GM18499 (cell line): ENCODE measurements around the gene SPRTN.

ENCODE experiments used
- ATAC-seq: cut with Tn5 transposase; IDR thresholded peaks from one replicate; pipeline ENCODE4 v1.9.1; 2021; ENCODE audit warnings: moderate number of reproducible peaks; ENCODE audit not compliant: insufficient read depth, unreplicated experiment

The SPRTN gene

DNA sequence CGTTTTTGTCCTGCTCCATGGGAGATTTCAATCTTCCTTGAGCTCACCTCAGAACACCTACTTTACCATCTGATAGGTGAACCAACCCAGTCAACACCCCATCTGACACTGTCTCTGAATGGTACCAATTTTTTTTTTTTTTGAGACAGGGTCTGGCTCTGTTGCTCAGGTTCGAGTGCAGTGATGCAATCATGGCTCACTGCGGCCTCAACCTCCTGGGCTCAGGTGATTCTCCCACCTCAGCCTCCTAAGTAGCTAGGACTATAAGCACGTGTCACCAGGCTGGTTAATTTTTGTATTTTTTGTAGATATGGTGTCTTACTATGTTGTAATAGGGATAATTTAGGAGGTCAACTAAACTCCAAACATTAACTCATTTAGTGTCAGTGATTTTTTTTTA is 36.3 kb downstream of the SPRTN start:
- ATAC-seq = no peak

DNA sequence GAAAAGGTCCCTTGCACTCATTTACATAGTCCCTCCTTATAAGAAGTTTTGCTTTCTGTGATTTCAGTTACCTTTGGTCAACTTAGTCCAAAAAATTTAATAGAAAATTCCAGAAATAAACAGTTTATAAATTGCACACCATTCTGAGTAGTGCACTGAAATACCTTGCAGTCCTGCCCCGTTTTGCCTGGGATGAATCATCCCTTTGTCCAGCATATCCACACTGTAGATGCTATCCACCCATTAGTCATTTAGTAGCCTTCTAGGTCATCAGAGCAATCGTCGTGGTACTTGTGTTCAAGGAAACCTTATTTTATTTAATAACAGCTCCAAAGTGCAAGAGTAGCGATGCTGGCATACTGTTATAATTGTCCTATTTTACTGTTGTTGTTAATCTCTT is 38.0 kb downstream of the SPRTN start:
- no peak for ATAC-seq

DNA sequence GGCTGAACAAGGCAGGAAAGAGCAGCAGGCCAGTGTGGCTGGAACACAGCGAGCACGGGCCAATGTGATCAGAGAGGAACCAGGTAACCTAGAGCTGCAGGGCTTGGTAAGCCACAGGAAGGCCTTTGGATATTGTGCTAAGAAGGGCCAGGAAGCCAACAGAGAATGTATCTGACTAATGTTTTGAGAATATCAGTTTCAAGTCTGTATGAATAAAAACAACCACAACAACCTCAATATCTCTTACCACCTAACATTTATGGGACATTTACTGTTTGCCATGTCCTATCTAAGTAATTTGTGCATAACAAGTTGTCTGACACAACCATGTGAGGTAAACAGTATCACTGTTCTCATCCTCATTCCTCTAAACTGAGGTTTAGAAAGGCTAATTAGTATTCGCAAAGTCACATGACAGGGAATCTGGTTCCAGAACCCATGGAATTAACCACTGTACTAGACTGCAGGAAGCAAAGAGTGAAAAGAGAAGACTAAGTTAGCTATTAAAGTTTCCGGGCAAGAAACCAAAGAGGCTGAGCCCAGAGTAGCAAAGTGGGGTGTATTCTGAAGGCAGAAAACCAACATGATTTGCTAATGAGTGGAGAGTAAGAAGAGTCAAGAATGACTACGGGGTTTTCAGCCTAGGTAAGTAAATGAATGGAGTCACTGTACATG is 38.9 kb downstream of the SPRTN start:
- ATAC-seq = no peak

DNA sequence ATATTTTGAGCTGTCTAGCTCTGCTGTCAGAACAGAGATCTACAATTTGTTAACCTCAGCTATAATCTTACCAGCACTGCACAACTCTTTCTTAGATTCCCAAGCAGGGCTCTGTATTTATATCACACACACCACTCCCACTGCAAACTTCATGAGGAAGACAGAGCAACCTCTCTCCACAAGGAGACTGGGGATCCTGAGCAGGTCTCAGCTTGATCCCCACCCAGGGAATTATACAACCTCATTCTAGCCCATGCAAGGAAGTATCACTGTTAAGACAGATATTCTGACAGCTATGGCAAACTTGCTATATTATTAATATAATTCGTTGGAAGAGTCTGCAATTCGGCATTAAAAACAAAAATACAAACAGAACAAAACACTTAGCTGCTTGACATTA is 43.6 kb downstream of the SPRTN start:
- no peak for ATAC-seq

DNA sequence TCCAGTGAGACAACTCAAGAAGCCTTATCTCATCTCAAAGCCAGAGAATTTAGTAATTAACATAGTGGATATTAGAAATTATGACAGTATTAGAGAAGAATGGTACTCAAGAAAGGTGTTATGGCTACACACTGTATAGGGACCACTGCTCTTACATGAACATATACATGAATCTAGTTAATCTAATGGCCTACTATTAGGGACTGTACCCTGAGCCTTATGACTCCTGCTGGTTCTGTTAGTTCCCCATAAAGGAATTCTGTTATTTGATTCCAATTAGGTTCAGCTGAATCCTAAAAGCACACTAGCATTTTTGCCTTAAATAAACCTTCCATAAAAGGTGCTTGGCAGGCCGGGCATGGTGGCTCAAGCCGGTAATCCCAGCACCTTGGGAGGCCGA is 44.3 kb downstream of the SPRTN start:
- ATAC-seq = no peak

DNA sequence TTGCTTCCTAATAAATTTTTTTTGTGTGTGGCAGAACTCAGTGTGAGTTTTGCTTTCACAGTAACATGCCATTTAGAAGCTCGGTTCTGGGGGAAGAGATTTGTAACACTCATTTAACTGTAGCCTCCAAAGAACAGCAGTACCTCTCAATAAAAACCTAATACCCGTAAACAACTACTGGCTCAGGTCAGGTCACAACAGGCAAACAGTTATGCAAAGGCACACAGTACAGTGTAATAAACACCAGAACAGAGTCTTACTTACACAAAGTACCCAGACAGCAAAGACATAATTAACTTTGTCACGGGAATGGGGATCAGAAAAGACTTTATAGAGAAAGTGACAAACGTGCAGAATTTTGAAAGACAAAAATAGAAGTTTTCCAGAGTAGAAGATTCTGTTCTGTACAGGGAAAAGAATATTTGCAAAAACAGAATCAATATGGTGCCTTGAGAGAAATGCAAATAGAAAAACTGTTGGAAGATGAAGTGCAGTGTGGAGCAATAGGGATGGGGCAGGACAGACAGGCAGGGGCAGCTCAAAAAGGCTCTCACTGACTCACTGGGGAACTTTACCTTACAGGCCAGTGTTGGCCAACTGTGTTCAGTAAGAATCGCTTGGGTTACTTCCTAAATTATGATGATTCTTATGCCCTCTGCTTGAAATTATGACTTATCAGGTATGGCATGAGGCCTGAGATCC is 45.2 kb downstream of the SPRTN start:
- no peak for ATAC-seq

DNA sequence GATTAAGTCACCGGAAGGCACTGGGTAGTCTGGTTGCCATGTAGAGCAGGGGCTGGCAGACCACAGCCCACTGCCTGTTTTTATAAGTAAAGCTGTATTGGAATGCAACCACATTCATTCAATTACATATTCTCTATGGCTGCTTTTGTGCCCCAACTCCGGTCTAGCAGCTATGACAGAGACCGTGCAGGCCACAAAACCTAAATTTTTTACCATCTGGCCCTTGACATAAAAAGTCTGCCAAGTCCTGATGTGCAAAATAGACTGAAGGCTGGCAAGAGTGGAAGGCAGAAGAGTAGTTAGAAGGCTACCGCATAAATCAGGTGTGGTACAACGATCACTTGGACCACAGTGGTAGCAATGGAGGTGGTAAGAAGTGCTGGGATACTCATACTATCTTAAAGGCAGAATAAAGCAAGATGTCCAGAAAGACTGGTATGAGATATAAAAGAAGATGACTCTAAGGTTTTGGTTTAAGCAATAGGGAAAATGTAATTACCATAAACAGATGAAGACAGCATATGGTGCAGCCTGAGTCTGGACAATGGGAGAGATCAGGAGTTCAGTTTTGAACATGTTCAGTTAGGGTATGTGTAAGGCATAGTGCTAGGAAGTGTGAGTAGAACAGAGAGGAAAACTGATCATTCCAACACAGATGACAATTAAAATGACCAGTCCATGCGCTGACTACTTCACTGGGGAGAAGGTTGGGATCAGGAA is 46.8 kb downstream of the SPRTN start:
- no peak for ATAC-seq

DNA sequence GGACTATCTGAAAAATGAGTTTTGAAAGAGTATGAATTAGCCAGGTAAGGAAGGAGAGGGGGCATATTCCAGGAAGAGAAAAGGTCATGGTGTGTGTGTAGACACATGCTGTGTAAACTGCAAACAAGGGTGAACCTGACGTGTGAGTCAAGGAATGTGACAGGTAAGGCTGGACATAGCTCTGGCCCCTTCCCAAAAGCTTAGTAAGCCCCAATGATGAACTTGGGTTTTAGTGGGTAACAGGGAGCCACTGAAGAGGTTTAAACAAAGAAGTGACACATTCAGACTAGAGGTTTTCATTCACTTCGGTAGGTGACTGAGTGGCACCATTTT is 47.3 kb downstream of the SPRTN start:
- no peak for ATAC-seq

DNA sequence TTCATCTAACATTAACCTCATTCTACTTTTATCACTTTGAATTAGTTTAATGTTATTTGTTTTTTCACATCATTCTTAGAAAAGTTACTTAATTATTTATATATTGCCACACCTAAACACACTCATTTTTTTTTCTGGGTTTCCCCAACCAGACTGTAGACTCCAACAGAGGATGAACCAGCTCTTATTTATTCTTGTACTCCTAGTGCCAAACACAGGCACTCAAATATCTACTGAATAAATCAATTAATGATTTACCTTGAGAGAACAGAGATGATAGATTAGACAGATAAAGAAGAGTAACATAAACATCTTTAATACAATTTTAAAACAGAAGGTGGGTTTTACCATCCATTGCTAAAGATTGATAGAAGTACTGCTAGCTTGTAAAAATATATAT is 48.4 kb downstream of the SPRTN start:
- ATAC-seq = no peak

DNA sequence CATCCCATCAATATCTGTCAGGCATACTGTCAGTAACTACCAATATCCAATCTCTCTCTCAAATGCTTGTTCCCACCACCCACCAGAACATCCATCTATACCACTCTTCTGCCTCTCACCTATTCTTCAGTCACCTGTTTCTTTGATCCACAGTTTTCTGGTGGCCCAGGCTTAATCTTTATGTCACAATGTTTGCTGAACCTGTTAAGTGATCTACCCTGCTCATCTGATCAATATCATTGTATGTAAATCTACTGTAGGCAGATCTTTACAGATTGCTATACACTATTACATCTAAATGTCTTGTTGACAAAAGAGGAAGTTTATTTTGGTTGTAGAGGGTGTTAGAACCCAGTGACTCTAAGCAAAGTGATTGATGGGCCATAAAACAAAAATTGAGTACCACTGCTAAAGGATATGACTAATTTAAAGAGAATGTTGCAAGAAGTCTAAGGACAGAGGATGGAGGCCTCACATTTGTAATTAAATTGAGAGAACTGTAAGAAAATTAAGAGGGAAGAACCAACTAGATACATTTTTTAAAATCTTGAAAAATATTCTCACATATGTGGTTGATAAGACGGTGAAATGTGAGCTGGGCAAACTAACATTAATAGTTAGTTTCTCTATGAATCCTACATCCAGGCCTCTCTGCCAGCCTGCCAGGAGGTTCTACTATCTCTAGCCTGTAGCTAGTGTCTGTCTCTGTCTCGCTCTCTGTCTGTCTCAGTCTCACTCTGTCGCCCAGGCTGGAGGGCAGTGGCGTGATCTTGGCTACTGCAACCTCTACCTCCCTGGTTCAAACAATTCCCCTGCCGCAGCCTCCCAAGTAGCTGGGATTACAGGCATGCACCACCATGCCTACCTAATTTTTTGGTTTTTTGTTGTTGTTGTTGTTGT is 49.9 kb downstream of the SPRTN start:
- ATAC-seq = no peak

DNA sequence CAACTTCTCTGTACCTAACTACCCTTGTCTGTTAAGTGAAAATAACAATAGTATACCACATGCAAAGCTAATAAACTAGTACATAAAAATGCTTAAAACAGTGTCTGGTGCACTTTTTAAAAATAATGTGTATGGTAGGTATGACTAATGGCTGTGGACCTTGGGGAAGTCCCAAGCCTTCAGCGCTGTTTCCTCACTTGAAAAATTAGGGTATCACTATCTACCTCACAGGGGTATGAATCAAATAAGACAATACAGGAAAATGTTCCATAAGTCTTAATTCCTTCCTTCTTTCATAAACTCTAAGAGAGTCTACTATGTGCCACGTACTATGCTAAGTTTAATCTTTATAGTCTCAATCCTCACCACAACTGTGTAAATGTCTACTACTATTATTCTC is 52.0 kb downstream of the SPRTN start:
- ATAC-seq = no peak

DNA sequence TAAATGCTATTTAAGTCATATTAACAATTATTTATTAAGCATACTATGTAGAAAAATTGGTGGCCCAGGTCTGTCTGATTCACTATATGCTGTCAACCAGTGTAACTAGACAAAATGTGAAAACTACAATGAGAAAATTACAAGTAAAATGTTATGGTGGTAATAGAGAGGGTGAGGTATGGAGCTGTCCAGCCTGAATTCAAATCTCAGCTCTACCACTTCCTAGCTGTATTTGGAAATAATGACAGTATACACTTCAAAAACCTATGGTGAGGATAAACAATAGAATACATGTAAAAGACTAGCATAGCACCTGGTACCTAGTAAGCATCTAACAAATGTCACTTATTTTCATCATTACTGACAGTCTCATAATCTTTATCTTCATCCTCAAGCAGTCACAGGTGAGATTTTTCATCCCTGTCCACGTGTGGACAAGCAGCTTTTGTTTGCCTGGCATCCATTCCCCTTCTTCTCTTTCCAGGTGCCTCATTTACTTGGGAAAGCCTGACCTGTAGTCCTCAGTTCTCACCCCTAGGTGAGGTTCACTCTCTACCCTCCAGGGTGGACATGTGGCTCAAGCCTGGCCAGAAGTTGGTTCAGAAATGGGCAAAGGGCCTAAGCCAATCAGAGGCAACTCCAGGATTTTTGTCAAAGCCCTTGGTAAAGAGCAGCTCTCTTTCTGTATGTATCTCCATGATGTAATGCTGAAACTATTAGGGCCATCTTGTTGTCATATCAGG is 54.5 kb downstream of the SPRTN start:
- ATAC-seq = no peak

DNA sequence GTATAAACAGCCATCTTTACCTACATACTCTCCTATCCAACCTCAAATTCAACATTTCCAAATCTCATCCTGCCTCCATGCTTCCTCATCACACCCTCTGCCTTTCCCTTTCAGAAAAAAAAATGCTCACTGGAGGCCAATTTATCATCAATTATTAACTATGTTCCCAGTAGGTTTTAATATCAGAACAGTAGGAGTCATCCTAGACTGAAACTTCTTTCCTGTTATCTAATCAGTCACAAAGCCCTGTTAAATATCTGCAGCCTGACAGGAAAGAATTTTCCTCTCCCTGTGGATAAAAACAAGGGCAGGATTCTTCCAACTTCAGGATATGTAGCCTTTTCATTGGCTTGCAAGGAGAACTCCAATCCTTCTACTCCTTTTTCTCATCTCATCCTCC is 55.6 kb downstream of the SPRTN start:
- ATAC-seq = no peak

DNA sequence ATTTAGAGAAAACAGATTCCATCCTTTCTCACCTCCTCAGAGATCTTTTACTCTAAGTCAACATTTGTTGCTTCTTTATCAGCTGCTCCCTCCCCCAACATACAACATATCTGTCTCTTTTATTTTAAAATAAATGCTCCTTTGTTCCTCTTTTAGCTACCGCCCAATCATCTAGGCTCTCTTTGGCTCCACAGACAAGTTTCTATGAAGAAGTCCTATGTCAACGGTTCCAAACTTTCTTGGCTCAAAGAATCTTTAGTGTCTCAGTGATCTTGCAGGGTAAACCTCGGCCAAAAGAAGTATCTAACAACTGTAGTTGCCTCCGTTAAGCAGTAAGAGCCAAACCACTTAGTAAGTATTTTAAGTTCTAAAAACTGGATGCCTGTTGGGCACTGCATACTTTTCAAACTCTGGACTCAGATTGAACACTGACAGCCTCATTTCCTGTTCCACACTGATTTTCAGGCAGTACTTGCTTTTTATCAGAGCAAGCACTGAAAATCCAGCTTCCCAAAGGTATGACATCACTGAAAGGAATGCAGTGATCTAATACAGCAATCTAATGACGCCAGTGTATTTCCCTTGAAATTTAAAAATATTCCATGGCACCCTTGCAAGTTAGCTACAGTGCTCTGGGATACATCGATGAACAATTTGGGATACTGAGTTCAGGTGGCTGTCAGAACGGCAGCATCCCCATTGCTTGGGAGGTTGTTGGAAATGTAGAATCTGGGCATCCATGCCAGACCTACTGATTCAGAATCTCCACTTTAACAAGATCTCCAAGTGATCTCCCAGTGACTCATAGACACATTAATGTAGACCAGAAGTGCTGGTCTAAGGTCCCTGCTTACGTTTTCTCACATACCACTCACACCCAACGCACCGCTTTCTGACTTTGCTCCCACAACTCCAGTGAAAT is 57.2 kb downstream of the SPRTN start:
- no peak for ATAC-seq

DNA sequence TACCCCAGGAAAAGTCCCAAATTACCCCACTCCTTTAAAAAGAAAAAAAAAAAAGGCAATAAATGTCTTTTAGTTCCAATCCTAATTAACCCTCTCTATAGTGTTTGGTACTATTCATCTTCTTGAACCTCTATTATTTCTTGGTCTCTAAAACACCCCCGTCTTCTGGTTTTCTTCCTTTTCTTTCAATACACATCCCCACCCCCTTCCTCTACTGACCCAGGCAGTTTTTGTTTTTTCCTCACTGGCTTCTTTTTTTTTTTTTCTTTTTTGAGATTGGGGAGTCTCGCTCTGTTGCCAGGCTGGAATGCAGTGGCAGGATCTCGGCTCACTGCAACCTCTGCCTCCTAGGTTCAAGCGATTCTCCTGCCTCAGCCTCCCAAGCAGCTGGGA is 57.9 kb downstream of the SPRTN start:
- no peak for ATAC-seq

DNA sequence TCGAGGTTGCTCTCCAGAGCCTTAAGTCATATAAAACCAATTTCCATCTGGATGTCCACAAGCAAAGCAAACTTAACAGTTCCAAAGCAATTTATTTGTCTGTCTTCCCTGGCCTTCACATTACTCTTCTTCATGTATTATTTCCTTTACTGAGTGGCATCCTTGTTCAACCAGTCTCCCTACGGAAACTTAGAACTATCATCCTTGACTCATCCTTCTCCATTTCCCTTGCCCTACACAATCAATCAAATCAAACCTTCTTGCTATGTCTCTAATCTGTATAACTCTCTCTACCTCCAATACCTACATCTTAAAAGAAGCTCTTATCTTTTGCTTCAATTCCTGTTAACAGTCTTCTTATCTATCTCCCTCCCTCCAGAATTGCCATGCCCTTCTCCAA is 58.5 kb downstream of the SPRTN start:
- ATAC-seq = no peak

DNA sequence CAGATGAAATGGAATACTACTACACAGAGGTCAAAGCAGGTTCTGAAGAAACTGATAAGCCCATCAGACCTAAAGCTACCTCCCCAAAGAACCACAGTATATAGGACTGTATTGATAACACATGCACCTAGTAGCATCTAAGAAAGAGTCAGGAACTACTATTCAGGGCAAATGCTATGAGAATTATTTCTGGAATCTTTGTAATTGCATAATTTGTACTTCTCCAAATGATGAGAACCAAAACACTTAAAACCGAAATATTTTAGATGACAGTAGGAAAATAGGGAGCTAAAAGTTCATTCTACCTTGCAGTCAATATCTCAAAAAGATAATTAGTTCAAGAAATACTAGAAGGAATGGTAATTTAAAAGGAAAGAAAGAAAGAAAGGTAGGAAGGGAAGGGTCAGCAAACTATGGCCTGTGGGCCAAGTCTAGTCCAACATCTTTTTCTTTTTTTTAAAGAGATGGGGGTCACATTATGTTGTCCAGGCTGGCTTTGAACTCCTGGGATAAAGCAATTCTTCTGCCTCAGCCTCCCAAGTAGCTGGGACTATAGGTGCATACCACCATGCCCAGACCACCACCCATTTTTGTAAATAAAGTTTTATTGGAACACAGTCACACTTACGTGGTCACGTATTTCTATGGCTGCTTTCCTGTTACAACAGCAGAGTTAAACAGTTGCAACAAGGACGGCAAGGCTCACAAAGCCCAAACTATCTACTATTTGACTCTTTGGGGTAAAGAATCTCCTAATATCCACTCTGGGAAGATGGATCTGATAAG is 60.0 kb downstream of the SPRTN start:
- ATAC-seq = no peak

DNA sequence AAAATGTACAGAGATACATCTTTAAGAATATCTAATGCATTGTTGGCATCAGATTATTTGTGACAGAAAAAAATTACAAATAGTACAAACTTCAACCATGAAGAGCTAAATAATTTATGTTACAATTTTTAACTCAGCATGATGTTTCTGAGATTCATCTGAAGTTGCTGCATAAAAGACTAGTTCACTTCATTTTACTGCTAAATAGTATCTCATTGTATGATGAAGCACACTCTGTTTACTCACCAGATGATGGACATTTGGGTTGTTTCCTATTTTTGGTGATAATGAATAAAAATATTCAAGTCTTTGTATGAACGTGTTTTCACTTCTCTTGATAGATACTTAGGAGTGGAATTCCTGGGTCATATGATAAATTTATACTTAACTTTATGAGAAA is 63.4 kb downstream of the SPRTN start:
- ATAC-seq = no peak
